ENCODE measurements around the gene TIMM23.
A peak's percentile ranks its signal among the peaks of the same experiment; 100 is the strongest.
"Not testable (repeated sequence)": the region's sequence is repeated elsewhere in the genome, so short reads cannot be mapped to it uniquely, and the experiment has no call there.

Gene TIMM23

DNA sequence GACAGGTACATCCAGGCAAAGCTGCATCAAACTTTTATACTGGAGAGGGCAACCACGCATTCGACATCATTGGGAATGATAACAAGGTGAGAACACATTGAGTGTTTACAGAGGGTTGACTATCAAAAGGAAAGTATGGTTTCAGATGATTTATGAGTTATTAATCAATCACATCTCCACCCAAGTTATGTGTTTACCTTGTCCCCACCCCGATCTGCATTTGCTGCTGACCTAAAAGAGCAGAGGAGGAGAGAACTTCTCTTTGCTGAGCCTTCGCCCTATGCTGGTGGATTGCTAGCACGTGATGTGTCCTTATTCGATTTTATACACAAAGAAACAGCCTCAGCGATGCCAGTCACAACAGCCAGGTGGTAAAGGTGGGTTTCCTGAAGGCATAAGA lies 74.0 kb downstream of the TIMM23 start, which contains the start of gene MSMB:
MSMB (minus strand) TSS at position 9 of the 400 bp plus-strand sequence. CDS start 32 bp downstream, outside the sequence.
- Histone ChIP-seq H3K79me2 (ENCODE audit: control insufficient read depth, insufficient read depth, low read length, poor library complexity) (no peaks in the 10 kb centered on the region), H3K36me3 (ENCODE audit: control insufficient read depth in 1 of 2, insufficient read depth in 2 of 2, low read length in 2 of 2) (no peaks in the 10 kb centered on the region), H2BK120ac (ENCODE audit: insufficient read depth, low read length, poor library complexity) (no peak within 1 kb of the TSS), H3K27me3 (ENCODE audit: insufficient read depth, low read length) (no peaks in the 10 kb centered on the region), H2BK12ac (ENCODE audit: low read length) (no peak within 1 kb of the TSS), H3K4me1 (ENCODE audit: control insufficient read depth in 1 of 2, insufficient read depth in 2 of 2, low read length in 2 of 2) (no peaks in the 10 kb centered on the region), H2AK5ac (ENCODE audit: low read length) (no peak within 1 kb of the TSS), H3K4me2 (ENCODE audit: low read length) (no peak within 1 kb of the TSS), H3K18ac (ENCODE audit: low read length) (no peak within 1 kb of the TSS), H3K14ac (ENCODE audit: low read length) (no peak within 1 kb of the TSS), H4K12ac (ENCODE audit: low read depth, low read length) (no peak within 1 kb of the TSS), H4K8ac (ENCODE audit: low read depth, low read length) (no peak within 1 kb of the TSS), H3K23ac (ENCODE audit: low read length) (no peak within 1 kb of the TSS), H3K79me1 (ENCODE audit: low read length) (no peaks in the 10 kb centered on the region), H3K4me3 (ENCODE audit: low read depth, low read length) (no peak within 1 kb of the TSS), H2BK5ac (ENCODE audit: low read depth, low read length, poor library complexity) (no peak within 1 kb of the TSS), H3K4ac (ENCODE audit: low read depth, low read length) (no peak within 1 kb of the TSS), H2AFZ (ENCODE audit: insufficient read depth, low read length, poor library complexity) (no peak within 1 kb of the TSS), H4K91ac (ENCODE audit: low read depth, low read length) (no peak within 1 kb of the TSS), H3K9ac (ENCODE audit: low read length) (no peak within 1 kb of the TSS), H3K27ac (ENCODE audit: low read depth, low read length) (no peak within 1 kb of the TSS), H3K9me3 (ENCODE audit: insufficient read depth, low read depth, low read length) (no peaks in the 10 kb centered on the region)
- DNase-seq = no peak
- no CpG with 5 or more reads among the region's 7 CpGs for WGBS (ENCODE audit: extremely low coverage, insufficient coverage, insufficient read length)

- Histone ChIP-seq H4K91ac (ENCODE audit: low read depth, low read length) (no peak overlapping the region), H3K27me3 (ENCODE audit: insufficient read depth, low read length) (no peaks in the 10 kb centered on the region), H3K79me1 (ENCODE audit: low read length) (peaks cover 8% of the 10 kb centered on the region), H3K4ac (ENCODE audit: low read depth, low read length) (no peak overlapping the region), H3K14ac (ENCODE audit: low read length) (no peak overlapping the region), H3K4me1 (ENCODE audit: control insufficient read depth in 1 of 2, insufficient read depth in 2 of 2, low read length in 2 of 2) (peaks cover 6 to 8% of the 10 kb centered on the region in 2 experiments), H2BK120ac (ENCODE audit: insufficient read depth, low read length, poor library complexity) (no peak overlapping the region), H4K8ac (ENCODE audit: low read depth, low read length) (no peak overlapping the region), H2AFZ (ENCODE audit: insufficient read depth, low read length, poor library complexity) (no peak overlapping the region), H3K9ac (ENCODE audit: low read length) (no peak overlapping the region), H2BK5ac (ENCODE audit: low read depth, low read length, poor library complexity) (no peak overlapping the region), H3K36me3 (ENCODE audit: control insufficient read depth in 1 of 2, insufficient read depth in 2 of 2, low read length in 2 of 2) (no peaks in the 10 kb centered on the region), H2AK5ac (ENCODE audit: low read length) (no peak overlapping the region), H4K12ac (ENCODE audit: low read depth, low read length) (no peak overlapping the region), H3K18ac (ENCODE audit: low read length) (no peak overlapping the region), H3K9me3 (ENCODE audit: insufficient read depth, low read depth, low read length) (no peaks in the 10 kb centered on the region), H3K79me2 (ENCODE audit: control insufficient read depth, insufficient read depth, low read length, poor library complexity) (peaks cover 1% of the 10 kb centered on the region), H3K23ac (ENCODE audit: low read length) (no peak overlapping the region), H3K4me3 (ENCODE audit: low read depth, low read length) (no peak overlapping the region), H2BK12ac (ENCODE audit: low read length) (no peak overlapping the region), H3K4me2 (ENCODE audit: low read length) (no peak overlapping the region), H3K27ac (ENCODE audit: low read depth, low read length) (no peak overlapping the region)
- DNase-seq = peak; percentile 85 to 87
- WGBS (ENCODE audit: extremely low coverage, insufficient coverage, insufficient read length) = no CpG with 5 or more reads among the region's 2 CpGs
These were observed 75.9 kb downstream of the TIMM23 start for GRCh38 chr10:46048152-46048551.

GRCh38 chr10:46049497-46049831 lies 77.2 kb downstream of the TIMM23 start:
- not testable (repeated sequence) for H3K14ac ChIP-seq (ENCODE audit: low read length); DNase-seq
- WGBS (ENCODE audit: extremely low coverage, insufficient coverage, insufficient read length) = no CpG with 5 or more reads among the region's 11 CpGs

DNA sequence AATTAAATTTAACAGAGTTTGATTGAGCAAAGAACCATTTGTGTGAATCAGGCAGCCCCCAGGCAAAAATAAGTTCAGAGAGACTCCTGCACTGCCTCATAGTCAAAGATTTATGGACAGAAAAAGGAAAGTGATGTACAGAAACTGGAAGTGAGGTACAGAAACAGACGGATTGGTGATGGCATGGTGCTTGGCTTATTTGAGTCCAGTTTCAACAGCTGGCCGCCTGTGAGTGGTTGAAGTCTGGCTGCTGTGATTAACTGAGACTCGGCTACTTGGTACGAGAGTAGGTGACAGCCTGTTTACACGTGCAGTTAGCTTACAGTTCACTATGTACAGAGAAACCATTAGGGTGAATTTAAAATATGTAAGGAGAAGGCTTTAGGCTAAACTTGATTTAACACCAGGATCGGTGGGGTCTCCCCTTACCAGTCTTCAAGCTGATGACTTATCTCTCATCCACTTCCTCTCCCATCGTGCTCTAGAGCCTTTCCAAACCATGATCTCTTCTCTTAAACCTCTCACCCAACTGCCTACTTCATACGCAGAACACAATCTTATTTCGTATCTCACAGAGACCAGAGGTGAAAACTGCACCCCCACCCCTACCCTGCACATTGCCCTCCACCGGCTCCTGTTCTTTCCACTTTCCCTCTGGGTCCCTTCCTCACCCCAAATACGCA lies 78.8 kb downstream of the TIMM23 start:
- Histone ChIP-seq H2AK5ac (ENCODE audit: low read length) (no peak overlapping the region), H3K4ac (ENCODE audit: low read depth, low read length) (no peak overlapping the region), H2AFZ (ENCODE audit: insufficient read depth, low read length, poor library complexity) (no peak overlapping the region), H3K23ac (ENCODE audit: low read length) (no peak overlapping the region), H2BK12ac (ENCODE audit: low read length) (peak overlapping the region; percentile 78), H4K91ac (ENCODE audit: low read depth, low read length) (no peak overlapping the region), H2BK5ac (ENCODE audit: low read depth, low read length, poor library complexity) (no peak overlapping the region), H3K18ac (ENCODE audit: low read length) (no peak overlapping the region), H4K12ac (ENCODE audit: low read depth, low read length) (no peak overlapping the region), H3K4me1 (ENCODE audit: control insufficient read depth in 1 of 2, insufficient read depth in 2 of 2, low read length in 2 of 2) (peaks cover 16 to 19% of the 10 kb centered on the region in 2 experiments), H3K4me2 (ENCODE audit: low read length) (no peak overlapping the region), H3K27me3 (ENCODE audit: insufficient read depth, low read length) (no peaks in the 10 kb centered on the region), H3K79me1 (ENCODE audit: low read length) (peaks cover 8% of the 10 kb centered on the region), H3K9ac (ENCODE audit: low read length) (no peak overlapping the region), H3K9me3 (ENCODE audit: insufficient read depth, low read depth, low read length) (no peaks in the 10 kb centered on the region), H3K27ac (ENCODE audit: low read depth, low read length) (no peak overlapping the region), H3K79me2 (ENCODE audit: control insufficient read depth, insufficient read depth, low read length, poor library complexity) (peaks cover 1% of the 10 kb centered on the region), H3K4me3 (ENCODE audit: low read depth, low read length) (no peak overlapping the region), H3K36me3 (ENCODE audit: control insufficient read depth in 1 of 2, insufficient read depth in 2 of 2, low read length in 2 of 2) (no peaks in the 10 kb centered on the region), H2BK120ac (ENCODE audit: insufficient read depth, low read length, poor library complexity) (no peak overlapping the region), H4K8ac (ENCODE audit: low read depth, low read length) (no peak overlapping the region), H3K14ac (ENCODE audit: low read length) (no peak overlapping the region)
- no peak for DNase-seq
- WGBS (ENCODE audit: extremely low coverage, insufficient coverage, insufficient read length) = no CpG with 5 or more reads among the region's 11 CpGs

More at GRCh38 chr10:46049497-46049831, 77.2 kb downstream of the TIMM23 start:
- H3K27ac ChIP-seq (ENCODE audit: low read depth, low read length); H2BK5ac ChIP-seq (ENCODE audit: low read depth, low read length, poor library complexity); H4K12ac ChIP-seq (ENCODE audit: low read depth, low read length); H2BK12ac ChIP-seq (ENCODE audit: low read length); H2AK5ac ChIP-seq (ENCODE audit: low read length); H3K79me2 ChIP-seq (ENCODE audit: control insufficient read depth, insufficient read depth, low read length, poor library complexity); H3K36me3 ChIP-seq (ENCODE audit: control insufficient read depth in 1 of 2, insufficient read depth in 2 of 2, low read length in 2 of 2); H4K8ac ChIP-seq (ENCODE audit: low read depth, low read length); H3K23ac ChIP-seq (ENCODE audit: low read length); H3K4me3 ChIP-seq (ENCODE audit: low read depth, low read length); H3K18ac ChIP-seq (ENCODE audit: low read length); H3K9ac ChIP-seq (ENCODE audit: low read length); H2AFZ ChIP-seq (ENCODE audit: insufficient read depth, low read length, poor library complexity); H3K9me3 ChIP-seq (ENCODE audit: insufficient read depth, low read depth, low read length); H3K27me3 ChIP-seq (ENCODE audit: insufficient read depth, low read length); H3K79me1 ChIP-seq (ENCODE audit: low read length); H2BK120ac ChIP-seq (ENCODE audit: insufficient read depth, low read length, poor library complexity); H3K4me2 ChIP-seq (ENCODE audit: low read length); H4K91ac ChIP-seq (ENCODE audit: low read depth, low read length); H3K4ac ChIP-seq (ENCODE audit: low read depth, low read length): not testable (repeated sequence)
- H3K4me1 ChIP-seq (ENCODE audit: control insufficient read depth in 1 of 2, insufficient read depth in 2 of 2, low read length in 2 of 2) = peaks cover 15 to 17% of the 10 kb centered on the region in 2 experiments

All from trophoblast cell (in vitro differentiated cells and primary cell).